ENCODE data around the gene RAPGEF1.
A peak's percentile ranks its signal among the peaks of the same experiment; 100 is the strongest.

DNA sequence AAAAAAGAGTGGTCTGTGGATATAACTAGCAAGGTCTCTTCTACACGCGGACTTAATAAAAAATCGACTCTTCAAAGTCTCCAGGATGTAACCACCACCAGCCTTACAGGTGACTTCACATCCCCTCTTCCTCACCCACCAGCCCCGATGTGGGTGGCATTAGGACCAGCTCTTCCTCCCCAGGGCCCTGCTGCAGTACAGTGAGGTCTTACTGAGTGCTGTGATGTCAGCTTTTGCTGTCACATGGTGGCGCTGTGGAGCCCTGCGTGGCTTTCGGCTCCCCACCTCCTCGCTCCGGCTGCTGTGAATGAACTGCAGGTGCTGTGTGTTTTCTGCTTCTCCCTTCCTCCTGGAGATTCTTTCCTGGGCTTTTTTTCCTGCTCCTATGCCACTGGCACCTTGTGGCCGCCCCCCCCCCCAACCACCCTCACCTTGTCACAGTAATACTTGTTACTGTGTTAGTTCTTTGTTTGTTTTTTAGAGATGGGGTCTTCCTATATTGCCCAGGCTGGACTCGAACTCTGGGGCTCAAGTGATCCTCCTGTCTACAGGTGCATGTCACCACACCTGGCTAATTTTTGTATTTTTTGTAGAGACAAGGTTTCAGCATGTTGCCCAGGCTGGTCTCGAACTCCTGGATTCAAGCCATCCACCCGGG, 15.8 kb upstream of the RAPGEF1 start:
- TF ChIP-seq, protein P1, sequence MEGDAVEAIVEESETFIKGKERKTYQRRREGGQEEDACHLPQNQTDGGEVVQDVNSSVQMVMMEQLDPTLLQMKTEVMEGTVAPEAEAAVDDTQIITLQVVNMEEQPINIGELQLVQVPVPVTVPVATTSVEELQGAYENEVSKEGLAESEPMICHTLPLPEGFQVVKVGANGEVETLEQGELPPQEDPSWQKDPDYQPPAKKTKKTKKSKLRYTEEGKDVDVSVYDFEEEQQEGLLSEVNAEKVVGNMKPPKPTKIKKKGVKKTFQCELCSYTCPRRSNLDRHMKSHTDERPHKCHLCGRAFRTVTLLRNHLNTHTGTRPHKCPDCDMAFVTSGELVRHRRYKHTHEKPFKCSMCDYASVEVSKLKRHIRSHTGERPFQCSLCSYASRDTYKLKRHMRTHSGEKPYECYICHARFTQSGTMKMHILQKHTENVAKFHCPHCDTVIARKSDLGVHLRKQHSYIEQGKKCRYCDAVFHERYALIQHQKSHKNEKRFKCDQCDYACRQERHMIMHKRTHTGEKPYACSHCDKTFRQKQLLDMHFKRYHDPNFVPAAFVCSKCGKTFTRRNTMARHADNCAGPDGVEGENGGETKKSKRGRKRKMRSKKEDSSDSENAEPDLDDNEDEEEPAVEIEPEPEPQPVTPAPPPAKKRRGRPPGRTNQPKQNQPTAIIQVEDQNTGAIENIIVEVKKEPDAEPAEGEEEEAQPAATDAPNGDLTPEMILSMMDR (conservative IDR thresholded peaks at IDR 0.05; ENCODE audit: low read depth, low read length), result peak; percentile 80
- TF ChIP-seq EZH2 (IDR thresholded peaks at IDR 0.05; ENCODE audit: low read length, unreplicated experiment), result no peak

Measured in PC-3 (cell line).